ENCODE data around the gene PIK3C2A. TPM values are rescaled to one million over a fixed set of nuclear protein-coding genes. Genes with fewer than 3 reads are reported as not detected.

Gene PIK3C2A
- total RNA-seq, 2 donors from 2014 or later: 108 to 109 TPM

- Mint-ChIP-seq H3K27me3 (ENCODE audit: insufficient read depth) (no peaks in the 10 kb centered on the region), H3K4me1 (no peaks in the 10 kb centered on the region), H3K4me3 (no peak overlapping the region), H3K36me3 (ENCODE audit: low read depth) (peaks cover 50% of the 10 kb centered on the region), H3K27ac (no peak overlapping the region), H3K9me3 (peaks cover 11% of the 10 kb centered on the region)
- Histone ChIP-seq H3K27ac (ENCODE audit: low read depth, low read length) (no peak overlapping the region), H3K4me3 (ENCODE audit: low read length) (no peak overlapping the region), H3K36me3 (ENCODE audit: control insufficient read depth, insufficient read depth, low read length) (peaks cover 40% of the 10 kb centered on the region), H3K27me3 (ENCODE audit: control insufficient read depth, insufficient read depth, low read length, poor library complexity, severe bottlenecking) (no peaks in the 10 kb centered on the region), H3K9ac (ENCODE audit: extremely low read depth, low read length, poor library complexity, severe bottlenecking) (no peak overlapping the region), H3K4me1 (ENCODE audit: control insufficient read depth, insufficient read depth, low read length) (no peaks in the 10 kb centered on the region), H3K9me3 (ENCODE audit: control insufficient read depth, low read length) (no peaks in the 10 kb centered on the region)
- TF ChIP-seq CTCF (conservative IDR thresholded peaks at IDR 0.05): no peak
- no peak for DNase-seq
These were observed 10.3 kb downstream of the PIK3C2A start for GRCh38 chr11:17197431-17197898.

- Histone ChIP-seq H3K9me3 (ENCODE audit: control insufficient read depth, low read length) (no peaks in the 10 kb centered on the region), H3K36me3 (ENCODE audit: control insufficient read depth, insufficient read depth, low read length) (peaks cover 39% of the 10 kb centered on the region), H3K4me1 (ENCODE audit: control insufficient read depth, insufficient read depth, low read length) (peaks cover 9% of the 10 kb centered on the region), H3K27ac (ENCODE audit: low read depth, low read length) (no peak overlapping the region), H3K4me3 (ENCODE audit: low read length) (no peak overlapping the region), H3K27me3 (ENCODE audit: control insufficient read depth, insufficient read depth, low read length, poor library complexity, severe bottlenecking) (no peaks in the 10 kb centered on the region), H3K9ac (ENCODE audit: extremely low read depth, low read length, poor library complexity, severe bottlenecking) (no peak overlapping the region)
- DNase-seq: peak; percentile 61
- H3K27me3 Mint-ChIP-seq (ENCODE audit: insufficient read depth): no peaks in the 10 kb centered on the region
- H3K4me1 Mint-ChIP-seq: peaks cover 14% of the 10 kb centered on the region
- no peaks in the 10 kb centered on the region for H3K9me3 Mint-ChIP-seq
- TF ChIP-seq CTCF (conservative IDR thresholded peaks at IDR 0.05): peak; percentile 25
- peak overlapping the region; percentile 64 for H3K27ac Mint-ChIP-seq
- H3K4me3 Mint-ChIP-seq: no peak overlapping the region
- WGBS, 2 experiments (ENCODE audit: insufficient coverage in 1 of 2, insufficient read length in 1 of 2): 72 to 75% methylated on average over 2 of the region's 2 CpGs
- H3K36me3 Mint-ChIP-seq (ENCODE audit: low read depth): peaks cover 36% of the 10 kb centered on the region
These were observed 19.1 kb downstream of the PIK3C2A start for GRCh38 chr11:17188675-17189074.

GRCh38 chr11:17186932-17187692, 20.7 kb downstream of the PIK3C2A start:
- Mint-ChIP-seq H3K4me1 (peaks cover 14% of the 10 kb centered on the region), H3K4me3 (no peak overlapping the region), H3K27me3 (ENCODE audit: insufficient read depth) (no peaks in the 10 kb centered on the region), H3K36me3 (ENCODE audit: low read depth) (peaks cover 22% of the 10 kb centered on the region), H3K27ac (peak overlapping the region; percentile 33), H3K9me3 (no peaks in the 10 kb centered on the region)
- Histone ChIP-seq H3K4me3 (ENCODE audit: low read length) (no peak overlapping the region), H3K36me3 (ENCODE audit: control insufficient read depth, insufficient read depth, low read length) (peaks cover 35% of the 10 kb centered on the region), H3K27me3 (ENCODE audit: control insufficient read depth, insufficient read depth, low read length, poor library complexity, severe bottlenecking) (no peaks in the 10 kb centered on the region), H3K4me1 (ENCODE audit: control insufficient read depth, insufficient read depth, low read length) (peaks cover 9% of the 10 kb centered on the region), H3K9ac (ENCODE audit: extremely low read depth, low read length, poor library complexity, severe bottlenecking) (no peak overlapping the region), H3K9me3 (ENCODE audit: control insufficient read depth, low read length) (no peaks in the 10 kb centered on the region), H3K27ac (ENCODE audit: low read depth, low read length) (no peak overlapping the region)
- WGBS, 2 experiments (ENCODE audit: insufficient coverage in 1 of 2, insufficient read length in 1 of 2): 96% methylated on average over 2 to 3 of the region's 3 CpGs
- TF ChIP-seq CTCF (conservative IDR thresholded peaks at IDR 0.05): no peak
- no peak for DNase-seq

Measured in endodermal cell (in vitro differentiated cells).